Esophagus mucosa (tissue), 1 donor: ENCODE data around the gene FZR1. TPM values are rescaled to one million over a fixed set of nuclear protein-coding genes. Genes with fewer than 3 reads are reported as not detected.

ENCODE experiments used
- ATAC-seq: fragments of 200-7000 bp; cut with Tn5 transposase; one replicate; pipeline ENCODE4 v1.9.1; 2020
- total RNA-seq: library from RNA; stranded (reverse); gene quantifications from one replicate; pipeline ENCODE4 v1.2.4, GENCODE V29; 2023
- donor health status: DM: yes; HTN: yes; CAD: no.

The FZR1 gene
- total RNA-seq = 38.5 TPM

DNA sequence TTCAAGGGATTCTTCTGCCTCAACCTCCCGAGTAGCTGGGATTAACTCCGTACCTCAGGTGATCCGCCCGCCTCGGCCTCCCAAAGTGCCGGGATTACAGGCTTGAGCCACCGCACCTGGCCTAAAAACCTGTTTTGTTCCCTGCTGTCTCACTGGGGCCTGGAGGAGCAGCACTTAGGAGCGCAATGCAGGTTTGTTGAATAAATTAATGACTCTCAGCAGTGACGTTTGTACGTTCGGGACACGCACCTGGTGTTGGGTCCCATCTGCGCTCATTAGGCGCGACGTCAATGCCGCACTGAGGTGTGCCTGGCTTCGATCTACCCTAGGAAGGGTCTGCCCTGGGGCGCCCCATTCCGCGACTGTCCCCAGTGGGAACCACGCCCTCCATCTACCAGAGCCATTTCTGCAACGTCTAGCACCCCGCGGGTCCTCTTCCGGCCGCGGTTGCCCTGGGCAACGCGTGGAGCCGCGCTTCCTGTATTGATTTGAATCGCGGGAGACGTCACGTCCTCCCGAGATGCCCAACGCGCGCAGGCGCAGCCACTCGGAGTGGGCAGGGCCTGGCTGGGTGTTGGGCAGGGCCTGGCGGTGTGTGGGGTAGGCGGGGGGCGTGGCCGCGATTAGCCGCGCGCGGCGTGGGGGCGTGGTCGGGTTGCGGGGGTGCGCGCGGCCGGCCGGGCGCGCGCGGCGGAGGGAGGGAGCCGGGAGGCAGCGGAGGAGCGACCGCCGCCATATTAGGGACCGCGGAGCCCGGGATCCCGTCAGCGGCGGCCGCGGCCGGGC lies at the start of gene FZR1:
Gene FZR1, plus strand, starts transcription at position 714 of the 786 bp plus-strand sequence. CDS start 16,679 bp downstream, outside the sequence.
- ATAC-seq = peak; percentile 93

DNA sequence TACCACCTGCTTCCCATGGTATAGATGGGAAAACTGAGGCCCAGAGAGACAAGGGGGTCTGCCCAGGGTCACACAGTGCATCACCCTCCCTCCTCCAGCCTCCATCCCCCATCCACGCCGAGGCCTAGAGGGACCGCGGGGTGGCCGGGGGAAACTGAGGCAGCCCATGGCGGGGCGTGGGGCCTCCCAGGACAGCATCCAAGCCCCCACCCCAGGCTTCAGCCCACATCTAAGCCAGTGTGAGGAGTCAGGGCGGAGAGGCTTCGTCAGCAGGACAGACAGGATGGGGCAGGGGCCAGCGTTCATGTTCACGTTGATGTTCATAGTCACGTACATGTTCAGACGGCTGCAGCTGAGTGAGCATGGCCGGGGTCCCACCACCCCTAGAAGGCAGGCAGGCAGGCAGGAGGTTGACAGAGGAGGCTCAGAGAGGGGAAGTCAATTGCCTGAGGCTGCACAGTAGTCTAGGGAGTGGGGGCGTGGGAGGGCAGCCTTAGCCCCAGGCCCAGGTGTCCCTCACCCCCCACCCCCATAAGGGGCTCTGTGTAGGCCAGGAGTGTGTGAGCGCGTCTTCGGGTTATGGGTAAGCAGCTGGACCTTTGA lies 49.1 kb upstream of the FZR1 start:
- peak; percentile 3 for ATAC-seq

DNA sequence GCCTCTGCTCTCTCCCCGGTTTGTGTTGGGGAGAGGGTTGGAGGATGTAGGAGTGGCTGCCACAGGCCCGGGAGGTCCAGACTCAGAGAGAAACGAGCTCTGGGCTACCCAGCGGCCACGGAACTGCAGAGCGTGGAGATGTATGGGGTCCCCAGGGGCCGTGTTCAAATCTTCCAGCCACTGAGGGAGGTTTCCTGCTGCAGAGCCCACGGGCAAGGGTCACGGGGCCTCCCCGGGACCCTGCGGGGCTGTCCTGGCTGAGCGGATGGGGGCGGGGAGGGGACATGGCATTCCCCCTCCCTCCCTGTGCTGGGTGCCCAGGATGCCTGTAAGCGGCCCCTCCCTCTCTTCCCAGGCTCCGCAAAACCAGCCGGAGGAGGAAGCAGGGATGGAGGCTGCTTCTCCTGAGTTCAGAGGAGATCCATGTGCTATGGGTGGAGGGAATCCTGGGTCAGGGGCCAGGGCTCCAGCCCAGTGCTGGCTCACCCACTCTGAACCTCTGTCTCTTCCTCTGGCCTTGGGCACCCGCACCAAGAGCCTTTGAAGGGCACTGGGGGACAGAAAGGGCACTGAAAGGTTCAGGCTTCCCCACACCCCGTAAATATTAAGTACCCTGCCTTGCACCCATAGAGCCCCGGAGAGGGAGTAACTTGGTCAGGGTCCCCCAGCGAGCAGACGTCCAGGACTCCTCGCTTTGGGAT lies 48.4 kb upstream of the FZR1 start:
- ATAC-seq = peak; percentile 10

DNA sequence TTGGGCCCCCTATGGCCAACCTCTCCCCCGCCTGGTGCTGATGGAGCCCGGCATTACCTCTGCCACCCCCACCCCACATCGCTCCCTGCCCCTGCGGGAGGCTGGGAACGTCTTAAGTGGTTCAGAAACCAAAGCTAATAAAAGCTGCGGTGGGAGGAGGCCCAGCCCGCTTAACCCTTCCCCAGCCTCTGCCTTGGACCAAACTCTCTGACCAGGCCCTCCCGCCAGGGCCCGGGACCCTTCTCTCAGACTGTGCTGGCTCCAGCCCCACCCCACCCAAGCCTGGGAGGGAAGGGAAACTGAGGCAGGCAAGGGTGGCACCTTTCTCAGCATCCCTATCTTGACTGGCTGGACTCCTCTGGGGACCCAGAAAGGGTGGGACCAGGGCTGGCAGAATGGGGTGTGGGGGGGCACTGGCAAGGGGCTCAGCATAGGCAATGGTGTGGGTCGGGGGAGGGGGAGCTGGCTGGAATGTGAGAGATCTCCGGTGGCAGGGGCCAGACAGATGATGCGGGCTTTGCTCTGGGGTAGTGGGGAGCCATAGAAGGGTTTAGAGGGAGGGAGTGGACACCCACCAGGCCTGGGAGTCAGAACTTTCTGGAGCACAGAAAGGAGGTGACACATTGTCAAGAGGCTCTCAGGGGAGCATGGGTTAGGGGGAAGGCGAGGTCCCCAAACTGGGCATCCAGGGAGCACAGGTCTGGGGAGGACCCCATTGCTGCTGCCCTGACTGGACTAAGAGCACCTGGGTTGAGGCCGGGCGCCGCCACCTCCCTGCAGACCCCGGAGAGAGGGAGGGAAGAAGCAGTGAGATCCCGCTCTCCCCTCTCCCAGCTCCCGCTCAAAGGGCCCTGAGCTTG lies 47.7 kb upstream of the FZR1 start:
- ATAC-seq = no peak

DNA sequence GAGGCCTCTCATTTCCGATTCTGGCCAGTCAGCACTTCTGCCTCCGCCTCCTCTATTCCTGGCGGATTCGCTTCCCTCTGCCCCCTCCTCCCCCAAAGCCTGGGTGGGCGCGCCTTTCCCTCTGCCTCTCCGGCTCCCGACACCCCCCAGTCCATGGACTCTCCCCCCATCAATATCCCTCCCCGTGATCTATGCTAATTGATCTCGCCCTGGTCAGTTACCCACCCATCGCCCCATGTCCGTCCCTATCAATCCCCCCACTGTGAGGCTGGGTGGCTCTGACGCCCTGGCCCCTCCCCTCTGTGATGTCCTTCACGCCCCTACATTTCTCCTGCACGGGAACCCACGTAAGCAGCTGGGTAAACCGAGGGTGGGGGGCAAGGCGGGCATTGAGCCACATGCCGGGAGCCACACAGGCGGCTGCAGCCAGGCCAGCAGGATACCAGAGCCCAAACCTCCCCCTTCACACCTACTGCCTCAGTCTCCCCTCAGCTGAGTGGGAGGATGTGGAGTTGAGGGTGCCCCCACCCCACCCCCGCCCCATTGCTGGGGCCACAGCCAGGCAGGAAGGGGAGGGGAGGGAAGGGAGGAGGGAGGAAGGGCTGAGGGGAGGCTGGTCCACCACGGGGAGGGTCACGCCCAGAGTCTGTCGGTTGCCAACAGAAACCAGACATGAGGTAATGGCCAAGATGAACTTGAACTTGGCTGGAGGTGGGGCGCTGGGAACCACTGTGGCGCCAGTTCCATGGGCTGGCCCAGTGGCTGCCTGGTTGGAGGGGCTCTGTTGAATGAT lies 46.8 kb upstream of the FZR1 start:
- ATAC-seq = peak; percentile 44

DNA sequence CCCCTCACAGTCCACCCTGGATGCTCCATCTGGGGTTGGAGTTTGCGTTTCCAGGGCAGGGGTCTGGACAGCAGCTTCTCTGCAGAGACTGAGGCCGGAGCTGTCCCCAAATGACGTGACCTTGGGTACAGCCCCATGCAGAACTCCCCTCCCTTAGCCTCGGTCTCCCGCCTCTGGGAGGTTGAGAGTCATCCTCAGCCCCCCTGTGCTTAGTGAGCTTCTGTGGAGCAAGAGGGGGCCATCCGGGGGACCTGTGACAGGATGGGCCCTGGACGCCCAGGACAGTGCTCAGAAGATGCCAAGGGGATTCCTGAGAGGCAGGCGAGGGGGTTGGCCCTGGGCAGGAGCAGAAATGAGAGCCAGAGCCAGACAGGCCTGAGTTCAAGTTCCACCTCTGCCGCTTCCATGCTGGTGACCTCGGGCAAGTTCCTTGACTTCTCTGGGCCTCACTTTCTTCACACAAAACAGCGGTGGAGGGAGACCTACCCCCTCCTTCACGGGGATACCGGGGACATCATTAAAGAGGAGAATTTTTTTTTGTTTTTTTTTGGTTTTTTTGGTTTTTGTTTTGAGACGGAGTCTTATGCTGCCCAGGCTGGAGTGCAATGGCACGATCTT lies 46.0 kb upstream of the FZR1 start:
- no peak for ATAC-seq

DNA sequence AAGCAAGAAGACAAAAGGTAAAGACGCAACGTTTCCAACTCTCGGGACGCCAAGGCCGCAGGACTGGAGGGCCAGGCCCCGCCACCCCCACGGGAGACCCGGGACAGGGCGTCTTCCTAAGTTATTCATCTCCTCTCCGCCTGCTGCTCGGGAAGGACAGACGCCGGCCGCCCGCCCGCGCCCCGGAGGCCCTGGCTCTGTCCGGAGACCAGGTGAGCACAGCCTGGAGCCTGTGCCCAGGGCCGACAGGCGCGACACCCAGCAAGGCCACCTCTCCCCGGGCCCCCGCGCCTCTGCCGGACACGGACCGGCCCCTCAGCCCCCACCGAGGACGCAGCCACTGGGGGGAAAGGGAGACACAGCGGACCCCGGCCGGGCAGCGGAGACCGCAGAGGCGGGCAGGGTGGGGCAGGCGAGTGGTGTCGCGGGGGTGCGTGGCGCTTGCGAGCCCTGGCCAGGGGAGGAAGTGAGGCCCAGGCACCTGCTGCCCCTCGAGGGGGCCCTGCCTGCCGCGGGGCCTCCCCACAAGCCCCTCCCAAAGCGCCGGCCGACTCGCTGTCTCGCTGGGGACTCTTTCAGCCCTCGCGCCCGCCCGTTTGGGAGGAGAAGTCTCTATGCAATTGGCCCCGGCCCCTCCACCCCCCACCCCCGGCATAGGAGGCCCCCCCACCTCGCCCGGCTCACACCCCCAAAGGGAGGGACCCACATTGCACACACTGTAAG lies 43.0 kb upstream of the FZR1 start:
- ATAC-seq = no peak

DNA sequence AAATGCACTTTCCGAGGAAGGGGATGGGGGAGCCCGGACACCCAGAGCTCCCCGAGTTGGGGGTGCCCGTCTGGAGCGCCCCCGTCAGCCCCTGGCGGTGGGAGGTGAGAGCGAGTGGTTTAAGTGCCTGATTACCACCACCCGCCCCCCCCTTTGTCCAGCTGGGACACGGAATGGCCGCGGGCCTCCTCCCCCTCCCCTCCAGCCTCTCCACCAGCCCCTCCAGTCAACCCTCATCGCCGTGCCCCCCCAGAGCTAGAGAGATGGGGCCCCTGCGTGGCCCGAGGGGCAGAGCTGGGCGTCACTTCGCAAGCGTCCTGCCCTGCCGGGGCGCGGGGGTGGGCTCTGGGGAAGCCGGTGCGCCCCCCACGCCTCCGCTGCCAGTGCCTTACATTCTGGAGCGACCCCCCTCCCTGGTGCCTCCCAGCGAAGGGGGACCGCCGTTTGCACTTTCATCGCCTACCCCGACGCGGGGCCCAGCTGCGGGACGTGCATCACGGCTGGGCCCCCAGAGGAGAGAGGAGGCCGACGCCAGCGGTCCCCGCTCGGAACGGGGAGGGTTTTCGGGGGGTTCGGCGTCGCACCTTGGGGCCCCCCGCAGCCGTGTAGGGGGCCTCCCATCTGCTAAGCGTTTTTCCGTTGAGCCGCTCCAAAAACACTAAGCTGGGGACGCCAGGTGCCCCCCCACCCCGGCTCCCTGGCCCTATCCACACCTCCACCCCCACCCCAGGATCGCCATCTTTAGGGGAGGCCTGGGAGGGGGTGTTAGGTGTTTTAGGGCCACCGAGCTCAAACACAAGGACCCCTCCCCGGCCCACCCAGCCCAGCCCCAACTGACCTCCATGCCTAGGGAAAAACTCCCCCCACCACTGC lies 42.2 kb upstream of the FZR1 start:
- no peak for ATAC-seq

DNA sequence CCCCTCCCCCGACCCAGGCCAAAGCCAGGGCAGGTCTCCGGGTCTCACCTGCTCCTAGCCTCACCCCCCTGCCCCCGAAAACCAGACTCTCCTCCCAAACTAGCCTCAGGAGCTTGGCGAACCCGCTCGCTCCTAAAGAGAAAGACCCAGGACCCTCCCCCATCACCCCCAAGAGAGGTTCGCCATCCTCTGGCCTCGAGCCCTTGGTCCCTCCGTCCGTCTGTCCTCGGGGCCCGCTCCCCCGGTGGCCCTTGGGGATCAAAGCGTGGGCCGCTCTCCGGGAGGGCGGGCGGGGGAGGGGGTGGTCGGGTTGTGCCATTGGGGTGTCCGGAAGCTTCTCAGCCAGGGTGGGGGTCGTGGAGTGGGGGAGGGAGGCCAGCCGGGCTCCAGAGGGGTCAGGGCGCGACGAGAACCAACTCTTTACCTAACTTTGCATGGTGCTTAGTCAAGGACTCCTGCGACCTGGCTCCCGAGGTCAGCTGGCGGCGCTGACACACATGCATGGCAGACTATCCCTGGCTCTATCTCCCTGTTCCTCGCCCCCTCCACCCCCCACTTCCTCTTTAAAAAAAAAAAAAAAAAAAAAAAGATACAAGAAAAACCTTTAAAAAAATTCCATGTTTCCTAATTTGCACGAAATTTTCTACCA lies 41.4 kb upstream of the FZR1 start:
- ATAC-seq = no peak

DNA sequence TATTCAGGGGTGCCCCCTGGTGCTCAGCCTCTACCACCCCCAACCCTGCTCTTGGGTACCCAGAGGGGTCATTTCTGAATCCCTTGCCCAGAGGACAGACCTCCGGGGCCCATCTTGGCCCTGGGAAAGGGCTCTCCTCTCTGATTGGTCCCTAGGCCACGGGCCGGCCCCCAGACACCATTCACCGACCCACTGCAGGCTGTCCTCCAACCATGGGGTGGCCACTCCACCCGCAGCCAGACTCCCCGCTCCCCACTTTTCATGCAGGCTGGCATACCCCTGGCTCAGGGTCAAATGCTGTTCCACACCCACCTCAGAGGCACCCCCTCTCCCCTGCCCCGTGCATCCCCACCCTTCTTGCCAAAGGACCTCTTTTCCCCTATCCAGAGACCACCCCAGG lies 40.6 kb upstream of the FZR1 start:
- ATAC-seq = no peak

DNA sequence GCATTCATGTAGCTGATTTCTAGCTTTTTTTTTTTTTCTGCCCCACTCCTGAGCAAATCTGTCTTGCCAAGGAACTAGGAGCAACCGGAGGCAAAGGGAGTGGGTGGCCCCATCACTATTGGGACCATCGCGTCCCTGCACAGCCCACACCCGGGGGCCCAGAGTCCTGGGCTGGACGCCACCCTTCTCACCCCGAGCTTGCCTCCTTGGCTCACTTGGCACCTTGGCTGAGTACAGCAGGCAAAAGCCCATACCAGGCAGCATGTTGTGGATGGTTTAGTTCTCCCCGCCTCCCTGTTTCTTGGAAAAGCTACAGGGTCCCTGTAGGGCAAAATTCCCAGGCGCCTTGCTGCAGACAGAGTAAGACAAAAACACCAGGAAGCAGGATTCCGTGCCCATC lies 39.5 kb upstream of the FZR1 start:
- ATAC-seq = no peak

DNA sequence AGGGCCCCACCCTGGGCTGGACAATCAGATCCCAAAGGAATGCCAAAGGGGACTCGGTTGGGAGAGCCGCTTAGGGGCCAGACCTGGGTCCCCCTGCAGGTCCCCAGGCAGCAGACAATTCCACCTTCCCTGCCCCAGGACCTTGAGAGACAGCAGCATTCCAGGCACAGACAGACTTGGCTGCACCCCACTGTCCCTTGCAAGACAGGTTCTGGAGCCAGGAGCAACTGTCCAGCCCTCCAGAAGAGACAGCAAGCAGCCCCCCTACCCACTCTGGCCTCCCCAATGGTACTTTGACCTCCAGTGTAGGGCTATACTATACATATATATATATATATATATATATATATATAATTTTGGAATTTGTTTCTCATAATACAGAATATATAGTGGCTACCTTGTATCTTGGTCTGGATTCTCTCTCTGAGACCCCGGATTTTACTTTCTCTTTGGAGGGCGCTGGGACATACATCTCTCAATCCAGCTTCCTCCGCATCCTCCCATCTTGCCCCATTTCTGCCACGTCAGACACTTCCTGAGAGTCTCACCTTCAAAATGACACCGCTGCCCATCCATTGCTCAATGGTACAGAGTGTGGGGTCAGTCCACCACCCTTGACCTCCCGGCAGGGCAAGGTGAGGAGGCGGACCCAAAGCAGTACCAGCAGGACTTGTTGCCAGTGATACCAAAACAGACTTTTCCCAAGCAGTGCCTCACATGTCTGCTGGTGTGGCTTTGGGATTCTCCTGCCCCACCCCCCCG lies 38.5 kb upstream of the FZR1 start:
- no peak for ATAC-seq

DNA sequence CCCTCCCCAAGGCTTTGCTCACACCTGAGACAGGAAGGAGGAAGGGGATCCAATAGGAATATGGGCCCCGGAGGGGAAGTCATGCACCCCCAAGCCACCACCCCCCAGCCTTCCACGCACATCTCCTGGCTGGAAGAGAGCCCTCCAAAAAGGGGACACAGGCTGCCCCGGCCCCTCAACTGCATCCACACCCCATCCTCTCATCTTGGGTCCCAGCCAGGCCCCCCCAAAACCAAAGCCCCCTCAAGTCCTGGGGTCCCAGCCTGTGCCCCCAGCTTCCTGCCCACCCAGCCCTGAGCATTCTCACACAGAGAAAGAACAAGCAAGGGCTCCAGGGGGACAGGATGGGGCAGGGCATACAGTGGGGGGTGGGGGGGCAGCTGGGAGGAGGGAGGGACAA lies 37.9 kb upstream of the FZR1 start:
- ATAC-seq = no peak

DNA sequence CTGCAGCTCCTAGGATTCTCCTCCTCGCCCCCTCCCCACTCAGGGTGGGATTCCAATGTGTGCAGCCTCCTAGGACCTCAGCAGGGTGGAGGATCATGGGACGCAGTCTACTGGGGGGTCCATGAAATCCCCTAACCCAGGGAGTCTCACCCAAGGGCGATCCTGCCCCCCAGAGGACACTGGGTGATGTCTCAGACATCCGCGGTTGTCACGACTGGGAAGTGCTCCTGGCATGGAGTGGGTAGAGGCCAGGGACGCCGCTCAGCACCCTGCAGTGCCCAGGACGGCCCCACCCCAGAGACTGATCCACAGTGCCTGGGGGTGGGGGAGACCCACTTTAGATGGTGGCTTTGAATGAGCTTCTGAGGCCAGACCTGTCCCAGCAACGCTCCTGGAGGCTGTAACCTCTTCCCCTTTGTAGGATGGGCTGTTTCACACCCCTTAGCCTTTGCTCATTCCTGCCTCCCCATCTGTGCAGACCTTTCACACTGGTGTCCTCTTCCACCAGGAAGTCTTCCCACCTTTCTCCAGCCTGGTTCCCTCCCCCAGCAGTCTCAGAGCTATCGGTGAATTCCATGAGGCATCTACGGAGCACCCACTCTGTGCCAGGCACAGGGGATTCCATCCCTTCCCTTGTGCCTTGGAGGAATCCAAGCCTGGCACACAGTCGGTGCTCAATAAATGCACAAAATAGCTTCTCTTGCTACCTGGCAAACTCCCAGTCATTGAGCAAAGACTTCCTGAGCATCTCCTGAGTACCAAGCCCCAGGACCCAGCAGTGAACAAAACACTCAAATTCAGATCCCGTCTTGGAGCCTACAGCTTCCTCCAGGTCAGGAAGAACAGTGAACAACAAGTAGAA lies 36.2 kb upstream of the FZR1 start:
- peak; percentile 18 for ATAC-seq

DNA sequence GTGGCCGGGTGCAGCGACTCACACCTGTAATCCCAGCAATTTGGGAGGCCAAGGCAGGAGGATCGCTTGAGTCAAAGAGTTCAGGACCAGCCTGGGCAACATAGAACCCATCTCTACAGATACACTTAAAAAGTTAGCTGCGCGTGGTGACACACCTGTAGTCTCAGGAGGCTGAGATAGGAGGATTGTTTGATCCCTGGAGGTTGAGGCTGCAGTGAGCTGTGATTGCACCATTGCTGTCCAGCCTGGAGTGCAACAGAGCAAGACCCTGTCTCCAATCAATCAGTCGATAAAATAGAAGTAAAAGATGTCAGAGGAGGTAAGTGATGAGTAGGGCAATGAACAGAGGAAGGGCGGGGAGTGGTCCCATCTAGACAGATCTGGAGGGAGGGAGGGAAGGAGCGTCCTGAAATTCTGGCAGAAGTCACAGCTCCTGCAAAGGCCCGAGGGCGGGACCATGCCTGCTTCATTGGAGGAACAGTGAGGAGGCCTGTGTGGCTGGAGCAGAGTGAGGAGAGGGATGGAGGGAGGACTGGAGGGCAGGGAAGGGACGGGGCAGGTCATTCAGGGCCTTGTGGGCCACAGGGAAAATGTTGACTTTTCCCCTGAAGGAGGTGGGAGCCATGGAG lies 35.5 kb upstream of the FZR1 start:
- ATAC-seq = no peak

DNA sequence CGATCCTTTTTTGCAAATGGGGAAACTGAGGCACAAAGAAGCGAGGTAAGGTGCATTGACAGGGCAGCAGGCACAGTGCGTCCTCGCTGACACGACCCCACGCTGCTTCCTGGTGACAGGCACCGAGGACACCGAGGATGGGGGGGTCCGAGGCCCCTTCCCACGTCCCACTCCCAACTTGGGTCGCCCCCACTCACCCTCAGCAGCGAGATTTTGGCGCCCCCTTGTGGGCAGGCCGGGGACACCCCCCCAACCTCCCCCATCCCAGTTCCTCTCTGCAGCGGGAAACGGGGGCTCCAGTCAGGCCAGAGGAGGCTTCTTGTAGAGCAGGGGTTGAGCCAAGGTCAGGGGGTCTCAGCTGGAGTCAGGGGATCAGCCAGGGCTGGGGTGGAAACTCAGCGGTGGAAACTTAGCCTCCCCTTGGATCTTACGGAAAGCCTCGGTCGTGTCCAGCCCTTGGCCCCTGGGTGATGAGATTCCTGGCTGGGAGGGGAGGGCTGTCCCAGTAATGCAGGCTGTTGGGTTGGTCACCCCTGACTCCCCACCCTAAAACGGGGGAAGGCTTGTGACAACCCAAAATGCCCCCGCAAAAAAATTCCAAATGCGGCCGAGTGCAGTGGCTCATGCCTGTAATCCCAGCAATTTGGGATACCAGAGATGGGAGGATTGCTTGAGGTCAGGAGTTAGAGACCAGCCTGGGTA lies 34.0 kb upstream of the FZR1 start:
- ATAC-seq = peak; percentile 37
